Stimulated activated CD8-positive, alpha-beta memory T cell treated with anti-CD3 and anti-CD28 coated beads, Interleukin-15, amount 100 ng/mL, for 4 hours (primary cell): ENCODE data around the gene APOBEC3H.
A peak's percentile ranks its signal among the peaks of the same experiment; 100 is the strongest.

Experiments
- DNase-seq, 2 donors: peaks; one replicate each; pipeline ENCODE4 v3.0.0-alpha.2; 2020; ENCODE audit warnings: low read depth in 2 of 2

Gene APOBEC3H

GRCh38 chr22:39081016-39081415 lies 16.0 kb upstream of the APOBEC3H start:
- DNase-seq, result no peak

DNA sequence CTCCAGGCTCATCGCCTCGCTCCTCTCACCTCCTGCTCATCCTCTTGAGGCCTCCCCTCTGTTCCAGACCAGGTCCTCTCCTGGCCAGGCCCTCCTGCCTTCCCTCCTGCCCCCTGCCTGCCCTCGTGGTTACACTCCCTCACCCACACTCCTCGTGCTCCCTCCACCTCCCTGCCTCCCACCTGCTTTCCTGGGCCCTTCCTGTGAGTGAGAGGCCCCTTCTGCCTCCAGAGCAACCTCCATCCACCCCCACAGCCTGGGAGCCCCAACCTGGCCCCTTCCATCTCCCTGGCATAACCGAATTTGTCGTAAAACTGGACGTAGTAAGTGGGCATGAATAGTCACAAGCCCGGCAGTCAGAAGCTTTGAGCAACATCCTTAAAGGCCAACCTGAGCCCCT lies 15.4 kb upstream of the APOBEC3H start:
- no peak for DNase-seq

- DNase-seq, result no peak
Observed at GRCh38 chr22:39083212-39084165, 13.6 kb upstream of the APOBEC3H start.

GRCh38 chr22:39084666-39085065 lies 12.4 kb upstream of the APOBEC3H start:
- no peak for DNase-seq

DNA sequence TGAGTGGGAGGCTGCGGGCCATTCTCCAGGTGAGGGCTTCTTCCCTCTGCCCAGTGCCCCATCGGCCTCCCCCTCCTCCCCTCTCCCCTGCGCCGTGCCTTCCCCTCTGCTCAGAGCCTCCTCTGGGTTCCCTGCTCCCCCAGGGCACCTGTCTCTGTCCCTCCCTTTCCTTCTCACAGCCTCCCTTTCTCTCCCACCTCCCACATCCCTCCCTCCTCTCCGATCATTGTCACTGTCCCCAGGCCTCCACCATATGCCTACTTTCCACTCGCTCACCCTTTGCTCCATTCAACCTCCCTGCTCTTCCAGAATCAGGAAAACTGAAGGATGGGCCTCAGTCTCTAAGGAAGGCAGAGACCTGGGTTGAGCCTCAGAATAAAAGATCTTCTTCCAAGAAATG lies 9.9 kb upstream of the APOBEC3H start:
- DNase-seq, result no peak

- no peak for DNase-seq
Observed at GRCh38 chr22:39087881-39088684, 9.0 kb upstream of the APOBEC3H start.

DNA sequence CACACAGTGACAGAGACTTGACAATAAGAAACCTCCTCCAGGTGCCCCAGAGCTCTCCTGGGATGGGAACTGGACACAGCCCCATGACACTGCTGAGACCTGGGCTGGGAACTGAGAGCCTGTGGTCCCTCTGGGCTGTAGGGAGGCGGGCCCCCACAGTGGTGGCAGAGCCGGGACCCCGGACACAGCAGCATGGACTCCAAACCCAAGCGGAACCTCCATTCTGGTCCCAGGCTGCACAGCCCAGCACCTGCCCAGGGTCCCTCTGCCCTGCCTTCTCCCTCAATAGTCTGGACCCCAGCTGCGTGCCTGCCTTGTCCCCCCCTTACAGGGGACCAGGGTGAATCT lies 8.4 kb upstream of the APOBEC3H start:
- no peak for DNase-seq

GRCh38 chr22:39089928-39090327 lies 7.1 kb upstream of the APOBEC3H start:
- DNase-seq, result no peak

DNA sequence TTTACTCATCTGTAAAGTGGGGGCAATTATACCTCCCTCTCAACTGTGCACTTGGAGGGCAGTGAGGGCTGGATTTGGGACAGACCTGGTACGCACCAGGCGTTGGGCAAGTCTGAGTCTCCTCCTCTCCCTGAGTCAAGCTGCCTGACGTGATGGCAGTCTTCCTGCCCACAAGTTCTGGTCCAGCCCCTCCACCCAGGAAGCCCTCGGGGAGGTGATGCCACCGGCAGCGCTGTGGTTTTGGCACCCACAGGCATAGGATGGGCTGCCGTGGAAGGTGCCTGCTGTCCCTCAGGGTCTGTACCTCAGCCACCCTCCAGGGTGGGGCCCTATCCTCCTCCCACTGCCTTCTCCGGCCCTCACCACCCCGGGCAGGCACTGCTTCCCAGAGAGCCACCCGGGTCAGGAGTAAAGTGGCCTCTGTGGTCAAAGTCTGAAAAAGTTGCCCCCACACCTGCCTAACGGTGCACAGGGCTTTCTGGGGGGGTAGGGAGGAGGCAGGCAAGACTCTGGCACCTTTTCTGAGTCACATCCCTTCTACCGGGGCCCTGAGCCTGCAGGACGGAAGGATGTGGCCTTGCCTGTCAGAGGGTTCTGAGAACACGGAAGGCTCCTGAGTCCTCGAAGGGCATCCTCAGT lies 6.5 kb upstream of the APOBEC3H start:
- peak; percentile 75 to 77 for DNase-seq

GRCh38 chr22:39091126-39092081 lies 5.6 kb upstream of the APOBEC3H start:
- no peak for DNase-seq

GRCh38 chr22:39092111-39092862 lies 4.8 kb upstream of the APOBEC3H start:
- DNase-seq, result no peak

GRCh38 chr22:39094717-39095389 lies 2.2 kb upstream of the APOBEC3H start:
- DNase-seq, result no peak

- no peak for DNase-seq
Observed at GRCh38 chr22:39095971-39096370, 1.1 kb upstream of the APOBEC3H start.

DNA sequence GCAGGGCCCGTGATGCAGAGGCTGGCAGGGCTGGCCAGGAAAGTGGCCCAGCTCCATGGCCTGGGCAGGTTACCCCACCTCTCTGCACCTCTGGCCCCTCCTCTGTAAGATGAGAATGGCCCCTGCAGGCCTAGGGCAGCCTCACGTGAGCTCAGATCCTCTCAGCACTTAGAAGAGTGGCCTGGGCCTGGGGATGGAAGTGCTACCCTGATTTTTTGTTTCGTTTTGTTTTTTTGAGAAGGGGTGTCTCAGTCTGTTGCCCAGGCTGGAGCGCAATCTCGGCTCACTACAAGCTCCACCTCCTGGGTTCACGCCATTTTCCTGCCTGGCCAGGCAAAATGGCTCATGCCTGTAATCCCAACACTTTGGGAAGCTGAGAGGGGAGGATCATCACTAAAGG lies 982 bp downstream of the APOBEC3H start:
- no peak for DNase-seq

GRCh38 chr22:39098576-39098975 lies 1.5 kb downstream of the APOBEC3H start:
- no peak for DNase-seq

GRCh38 chr22:39101226-39101625 lies 4.2 kb downstream of the APOBEC3H start:
- no peak for DNase-seq

DNA sequence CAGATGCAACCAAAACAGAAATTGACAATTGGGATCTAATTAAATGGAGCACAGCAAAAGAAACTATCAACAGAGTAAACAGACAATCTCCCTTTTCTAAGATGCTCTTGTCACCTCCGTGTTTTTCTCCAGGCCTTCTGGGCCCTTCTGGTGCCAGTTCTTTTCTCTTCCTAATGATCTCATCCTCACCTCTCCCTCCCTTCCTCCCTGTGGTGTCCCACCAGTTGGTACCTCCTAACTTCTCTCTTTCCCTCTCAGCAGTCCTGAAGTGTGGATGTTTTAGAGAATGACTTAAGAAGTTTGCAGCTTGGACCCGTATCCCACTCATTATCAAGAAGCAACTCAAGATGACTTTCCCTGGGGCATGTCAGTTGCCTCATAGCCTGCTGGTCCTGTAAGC lies 6.4 kb downstream of the APOBEC3H start:
- DNase-seq, result no peak

GRCh38 chr22:39106326-39106725 lies 9.3 kb downstream of the APOBEC3H start:
- DNase-seq, result no peak

- DNase-seq, result no peak
Observed at GRCh38 chr22:39108487-39108886, 11.4 kb downstream of the APOBEC3H start.

GRCh38 chr22:39109361-39109760 lies 12.3 kb downstream of the APOBEC3H start:
- no peak for DNase-seq
